Measurements from ENCODE around the gene RASSF7.

DNA sequence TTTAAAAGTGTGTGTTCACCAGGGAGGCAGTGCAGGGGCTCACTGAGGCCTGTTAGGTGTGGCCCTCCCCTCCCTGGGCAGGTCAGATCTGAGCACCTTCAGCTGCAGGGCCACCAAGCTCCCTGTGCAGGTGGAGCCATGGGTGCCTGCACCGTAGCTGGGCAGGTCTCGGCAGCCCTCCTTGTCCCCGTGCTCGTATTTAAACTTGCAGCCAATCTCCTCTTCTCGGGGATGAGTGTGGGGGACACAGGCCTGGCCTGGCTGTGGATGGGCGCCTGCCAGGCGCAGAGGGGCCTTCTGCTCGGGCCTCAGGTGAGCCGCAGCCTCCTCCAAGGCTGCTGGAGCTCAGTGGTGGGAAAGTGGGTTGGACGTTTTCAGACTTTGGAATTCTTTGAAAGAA is 34.6 kb downstream of the RASSF7 start:
- no peak for TF ChIP-seq POLR2A (IDR thresholded peaks at IDR 0.05)
- TF ChIP-seq, protein P1, sequence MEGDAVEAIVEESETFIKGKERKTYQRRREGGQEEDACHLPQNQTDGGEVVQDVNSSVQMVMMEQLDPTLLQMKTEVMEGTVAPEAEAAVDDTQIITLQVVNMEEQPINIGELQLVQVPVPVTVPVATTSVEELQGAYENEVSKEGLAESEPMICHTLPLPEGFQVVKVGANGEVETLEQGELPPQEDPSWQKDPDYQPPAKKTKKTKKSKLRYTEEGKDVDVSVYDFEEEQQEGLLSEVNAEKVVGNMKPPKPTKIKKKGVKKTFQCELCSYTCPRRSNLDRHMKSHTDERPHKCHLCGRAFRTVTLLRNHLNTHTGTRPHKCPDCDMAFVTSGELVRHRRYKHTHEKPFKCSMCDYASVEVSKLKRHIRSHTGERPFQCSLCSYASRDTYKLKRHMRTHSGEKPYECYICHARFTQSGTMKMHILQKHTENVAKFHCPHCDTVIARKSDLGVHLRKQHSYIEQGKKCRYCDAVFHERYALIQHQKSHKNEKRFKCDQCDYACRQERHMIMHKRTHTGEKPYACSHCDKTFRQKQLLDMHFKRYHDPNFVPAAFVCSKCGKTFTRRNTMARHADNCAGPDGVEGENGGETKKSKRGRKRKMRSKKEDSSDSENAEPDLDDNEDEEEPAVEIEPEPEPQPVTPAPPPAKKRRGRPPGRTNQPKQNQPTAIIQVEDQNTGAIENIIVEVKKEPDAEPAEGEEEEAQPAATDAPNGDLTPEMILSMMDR (IDR thresholded peaks at IDR 0.05) = no peak
